ENCODE results near the gene CDH13. TPM values are rescaled to one million over a fixed set of nuclear protein-coding genes. Genes with fewer than 3 reads are reported as not detected.

Gene CDH13
- total and polyA plus RNA-seq, 2 of the 8 experiments (the other 6 are each of a cell fraction or from before 2014, with no cell fraction given): 2.3 to 2.4 TPM

- no peaks in the 10 kb centered on the region for H3K36me3 ChIP-seq (ENCODE audit: control insufficient read depth in 2 of 4, insufficient read depth in 4 of 4, low read length in 3 of 4)
- TF ChIP-seq SUZ12 (IDR thresholded peaks at IDR 0.05; ENCODE audit: low read length): no peak
- no peak overlapping the region for H2BK15ac ChIP-seq (ENCODE audit: low read length)
- H3K23ac ChIP-seq (ENCODE audit: insufficient read length): no peak overlapping the region
- no peak overlapping the region for H2BK5ac ChIP-seq (ENCODE audit: low read depth, low read length)
- H3K9ac ChIP-seq (replicated peaks in 1 of 4; ENCODE audit: extremely low read depth in 1 of 4, low read depth in 3 of 4, low read length in 3 of 4): no peak overlapping the region
- H3K4me3 ChIP-seq (ENCODE audit: extremely low read depth in 1 of 4, insufficient read depth in 2 of 4, low read depth in 3 of 4, low read length in 4 of 4): no peak overlapping the region
- H3K18ac ChIP-seq (ENCODE audit: extremely low read depth, low read length): no peak overlapping the region
- no peaks in the 10 kb centered on the region for H3K27me3 ChIP-seq (replicated peaks in 1 of 4; ENCODE audit: control insufficient read depth in 3 of 4, extremely low read depth in 1 of 4, insufficient read depth in 3 of 4, low read length in 3 of 4)
- H3K4ac ChIP-seq (replicated peaks; ENCODE audit: insufficient read length, low read depth, low read length): no peak overlapping the region
- ChIA-PET CTCF (ENCODE audit: partially characterized antibody) (no interaction called here), POLR2A (ENCODE audit: partially characterized antibody) (no interaction called here)
- no peak overlapping the region for H3K56ac ChIP-seq (replicated peaks; ENCODE audit: insufficient read length, low read depth, low read length)
- H2BK12ac ChIP-seq (ENCODE audit: low read depth, low read length): no peak overlapping the region
- no peaks in the 10 kb centered on the region for H3K9me3 ChIP-seq (ENCODE audit: insufficient read depth in 2 of 2, low read depth in 1 of 2, low read length in 1 of 2)
- H3K14ac ChIP-seq (ENCODE audit: insufficient read length): no peak overlapping the region
- FAIRE-seq (no peak), DNase-seq (ENCODE audit: low read depth in 1 of 2, low spot score in 2 of 2) (no peak)
- H3K79me1 ChIP-seq (ENCODE audit: low read depth, low read length): no peaks in the 10 kb centered on the region
- no peak overlapping the region for H3K4me2 ChIP-seq (ENCODE audit: insufficient read depth in 1 of 2, low read depth in 2 of 2, low read length in 2 of 2)
- no peak overlapping the region for H4K91ac ChIP-seq (replicated peaks; ENCODE audit: insufficient read length, low read length)
- H3K4me1 ChIP-seq (replicated peaks in 1 of 4; ENCODE audit: control insufficient read depth in 3 of 4, insufficient read depth in 4 of 4, low read length in 3 of 4): no peaks in the 10 kb centered on the region; a peak in 1 of 7 replicates
- H4K8ac ChIP-seq (ENCODE audit: extremely low read depth, insufficient read depth, low read length): no peak overlapping the region
- H2BK20ac ChIP-seq (ENCODE audit: low read length): no peak overlapping the region
- no peak overlapping the region for H2BK120ac ChIP-seq (replicated peaks; ENCODE audit: low read depth, low read length)
- no peak overlapping the region for H2AK5ac ChIP-seq (ENCODE audit: low read depth, low read length)
- H4K5ac ChIP-seq (ENCODE audit: insufficient read length, low read depth, low read length): no peak overlapping the region
- H2AFZ ChIP-seq (ENCODE audit: low read length): no peak overlapping the region
- H4K20me1 ChIP-seq (replicated peaks in 1 of 2; ENCODE audit: control insufficient read depth in 1 of 2, insufficient read depth in 2 of 2, low read length in 2 of 2): no peaks in the 10 kb centered on the region
- WGBS, 2 experiments (ENCODE audit: extremely low coverage in 1 of 2, insufficient coverage in 1 of 2, insufficient read length in 1 of 2, insufficient replicate concordance in 2 of 2, low coverage in 1 of 2, low lambda C conversion rate in 2 of 2, missing lambda C conversion rate in 1 of 2): 92% methylated on average over 4 of the region's 4 CpGs; no CpG with 5 or more reads in 1 of the 2 experiments
- no peaks in the 10 kb centered on the region for H3K79me2 ChIP-seq (ENCODE audit: control insufficient read depth in 1 of 2, insufficient read depth in 2 of 2, low read length in 2 of 2)
- H3K27ac ChIP-seq (ENCODE audit: low read depth, low read length): no peak overlapping the region
- no peaks in the 10 kb centered on the region; the same call in 1 of the 2 replicates for H3K23me2 ChIP-seq (ENCODE audit: low read depth, low read length)
Measured at GRCh38 chr16:82880346-82880745, 253.6 kb downstream of the CDH13 start.
